ENCODE data around the gene EHD4. TPM values are rescaled to one million over a fixed set of nuclear protein-coding genes. Genes with fewer than 3 reads are reported as not detected.

EHD4 gene
- total RNA-seq, 1 donor from 2014 or later = 42.6 TPM

DNA sequence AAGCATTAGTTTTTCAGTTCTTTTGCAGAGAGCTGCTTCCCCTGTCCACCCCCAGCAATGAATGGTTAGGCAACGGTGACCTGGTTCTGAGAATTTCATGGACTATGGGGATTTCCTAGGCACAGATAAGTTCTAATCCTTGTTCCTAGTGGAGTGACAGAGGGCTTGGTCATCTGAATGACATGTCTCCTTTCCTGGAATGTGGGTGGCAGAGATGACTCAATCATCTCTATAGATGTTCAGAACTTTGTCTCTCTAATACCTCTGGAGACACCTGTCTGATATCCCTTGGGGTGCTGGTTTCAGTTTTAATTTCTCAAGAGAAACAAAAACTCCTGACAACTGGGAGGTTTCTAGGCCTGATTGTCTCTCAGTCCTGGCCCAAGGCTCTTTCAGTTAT, 38.1 kb upstream of the EHD4 start:
- CTCF ChIA-PET = no interaction called here
- no peaks in the 10 kb centered on the region for H3K27me3 Mint-ChIP-seq

DNA sequence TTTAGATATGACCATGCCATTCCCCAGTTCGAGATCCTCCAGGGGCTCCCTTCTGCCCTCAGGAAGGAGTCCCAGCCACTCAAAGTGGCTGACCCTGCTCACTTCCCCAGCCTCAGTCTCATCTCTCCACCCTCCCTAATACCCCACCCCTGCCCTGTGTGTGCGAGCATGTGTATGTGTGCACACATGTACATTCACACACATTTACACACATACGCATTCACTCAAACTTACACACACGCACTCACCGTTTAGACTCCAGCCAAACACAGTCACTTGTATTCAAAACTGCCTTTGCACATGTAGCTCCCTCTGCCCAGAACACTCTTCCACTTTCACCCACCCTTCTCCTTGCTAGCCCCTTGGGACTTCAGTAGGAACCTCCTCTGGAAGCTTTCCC, 37.1 kb upstream of the EHD4 start:
- Mint-ChIP-seq H3K36me3 (ENCODE audit: low read depth) (no peaks in the 10 kb centered on the region), H3K27ac (no peak overlapping the region), H3K4me1 (peaks cover 6% of the 10 kb centered on the region), H3K9me3 (no peaks in the 10 kb centered on the region), H3K4me3 (no peak overlapping the region), H3K27me3 (peaks cover 3% of the 10 kb centered on the region)
- no peak for ATAC-seq (ENCODE audit: low read depth)
- no peak for DNase-seq
- intact Hi-C loops (cut with micrococcal nuclease) = no loop called here
- ChIA-PET CTCF (no interaction called here), POLR2A (no interaction called here)
- no peak for TF ChIP-seq CTCF (IDR thresholded peaks at IDR 0.05)

More for the DNA sequence above, 38.1 kb upstream of the EHD4 start:
- POLR2A ChIA-PET = no interaction called here
- Mint-ChIP-seq H3K27ac (peak overlapping the region; percentile 21), H3K4me3 (no peak overlapping the region), H3K9me3 (no peaks in the 10 kb centered on the region), H3K4me1 (peaks cover 6% of the 10 kb centered on the region), H3K36me3 (ENCODE audit: low read depth) (no peaks in the 10 kb centered on the region)
- ATAC-seq (ENCODE audit: low read depth) (peak; percentile 37), DNase-seq (no peak)
- intact Hi-C loops (cut with micrococcal nuclease) = no loop called here
- TF ChIP-seq CTCF (IDR thresholded peaks at IDR 0.05) = no peak

GRCh38 chr15:42009022-42009421, 36.7 kb upstream of the EHD4 start:
- Mint-ChIP-seq H3K4me1 (peaks cover 6% of the 10 kb centered on the region), H3K27me3 (peaks cover 3% of the 10 kb centered on the region), H3K9me3 (no peaks in the 10 kb centered on the region), H3K36me3 (ENCODE audit: low read depth) (no peaks in the 10 kb centered on the region), H3K4me3 (no peak overlapping the region), H3K27ac (no peak overlapping the region)
- no peak for ATAC-seq (ENCODE audit: low read depth)
- no peak for TF ChIP-seq CTCF (IDR thresholded peaks at IDR 0.05)
- ChIA-PET CTCF (no interaction called here), POLR2A (no interaction called here)
- intact Hi-C loops (cut with micrococcal nuclease) = no loop called here
- no peak for DNase-seq

- Mint-ChIP-seq H3K4me3 (no peak overlapping the region), H3K27ac (no peak overlapping the region), H3K4me1 (peaks cover 6% of the 10 kb centered on the region), H3K36me3 (ENCODE audit: low read depth) (no peaks in the 10 kb centered on the region), H3K27me3 (peaks cover 3% of the 10 kb centered on the region), H3K9me3 (no peaks in the 10 kb centered on the region)
- ChIA-PET CTCF (no interaction called here), POLR2A (no interaction called here)
- DNase-seq (no peak), ATAC-seq (ENCODE audit: low read depth) (no peak)
- no peak for TF ChIP-seq CTCF (IDR thresholded peaks at IDR 0.05)
- intact Hi-C loops (cut with micrococcal nuclease) = no loop called here
Measured at GRCh38 chr15:42007386-42007785, 35.0 kb upstream of the EHD4 start.

DNA sequence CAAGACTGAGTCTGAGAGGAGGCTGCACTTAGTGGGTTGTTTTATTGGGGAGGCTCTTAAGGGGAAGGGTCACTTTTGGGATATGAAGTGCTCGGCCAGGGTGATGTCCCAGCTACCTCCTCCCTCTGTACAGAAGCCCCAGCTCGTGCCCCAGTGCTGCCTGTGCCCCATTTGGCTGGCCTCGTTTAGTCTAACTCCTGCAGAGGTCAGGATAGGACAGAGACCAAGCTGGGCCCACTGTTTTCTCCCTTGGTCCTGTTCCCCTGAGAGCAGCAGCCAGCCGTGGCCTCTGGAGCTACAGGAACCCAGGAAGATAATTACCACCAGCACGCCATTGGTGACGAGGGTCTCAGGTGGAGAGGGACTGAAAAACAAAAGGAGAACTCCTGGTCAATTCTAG, 30.0 kb upstream of the EHD4 start:
- DNase-seq (no peak), ATAC-seq (ENCODE audit: low read depth) (no peak)
- POLR2A ChIA-PET = no interaction called here
- CTCF ChIA-PET = interaction anchor here (1.2 kb wide), 1 partner anchor 13 kb away, joined by 3 read pairs; no protein-coding TSS in a partner anchor
- TF ChIP-seq CTCF (IDR thresholded peaks at IDR 0.05) = no peak
- no peak overlapping the region for H3K27ac Mint-ChIP-seq
- intact Hi-C loops (cut with micrococcal nuclease) = no loop called here
- no peaks in the 10 kb centered on the region for H3K9me3 Mint-ChIP-seq
- no peaks in the 10 kb centered on the region for H3K36me3 Mint-ChIP-seq (ENCODE audit: low read depth)
- H3K4me3 Mint-ChIP-seq = no peak overlapping the region
- peaks cover 23% of the 10 kb centered on the region for H3K27me3 Mint-ChIP-seq
- H3K4me1 Mint-ChIP-seq = peaks cover 8% of the 10 kb centered on the region
